Measurements from ENCODE around the gene MED12L. TPM values are rescaled to one million over a fixed set of nuclear protein-coding genes. Genes with fewer than 3 reads are reported as not detected.

Gene MED12L
- total RNA-seq, 6 experiments from 2014 or later: 0.05 to 0.64 (median 0.13) TPM; not detected in 1

- no peaks in the 10 kb centered on the region for H3K9me3 Mint-ChIP-seq
- no peak overlapping the region for H3K4me3 Mint-ChIP-seq
- no peak for DNase-seq
- peaks cover 8% of the 10 kb centered on the region for H3K27me3 Mint-ChIP-seq (ENCODE audit: insufficient read depth)
- peaks cover 78% of the 10 kb centered on the region for H3K4me1 Mint-ChIP-seq (ENCODE audit: low read depth)
- no peak for TF ChIP-seq CTCF (IDR thresholded peaks at IDR 0.05)
- no peak overlapping the region for H3K27ac Mint-ChIP-seq
- 0 out of 2 replicates have a peak, but pooled peaks cover 4% of the 10 kb centered on the region for H3K36me3 Mint-ChIP-seq (ENCODE audit: low read depth)
Observed at GRCh38 chr3:151303751-151304150, 218.3 kb downstream of the MED12L start.

GRCh38 chr3:151305060-151305774 is 219.8 kb downstream of the MED12L start:
- peak; percentile 38; the same call in 1 of the 2 replicates for TF ChIP-seq CTCF (IDR thresholded peaks at IDR 0.05)
- H3K27me3 Mint-ChIP-seq (ENCODE audit: insufficient read depth): peaks cover 12% of the 10 kb centered on the region
- peak overlapping the region; percentile 74 for H3K4me3 Mint-ChIP-seq
- H3K4me1 Mint-ChIP-seq (ENCODE audit: low read depth): peaks cover 82% of the 10 kb centered on the region
- H3K36me3 Mint-ChIP-seq (ENCODE audit: low read depth): 0 out of 2 replicates have a peak, but pooled peaks cover 4% of the 10 kb centered on the region
- peak; percentile 97 for DNase-seq
- H3K9me3 Mint-ChIP-seq: no peaks in the 10 kb centered on the region
- H3K27ac Mint-ChIP-seq: peak overlapping the region; percentile 75

- no peak for TF ChIP-seq CTCF (IDR thresholded peaks at IDR 0.05)
- Mint-ChIP-seq H3K27ac (peak overlapping the region; percentile 75), H3K27me3 (ENCODE audit: insufficient read depth) (peaks cover 12% of the 10 kb centered on the region), H3K4me1 (ENCODE audit: low read depth) (peaks cover 79% of the 10 kb centered on the region), H3K36me3 (ENCODE audit: low read depth) (0 out of 2 replicates have a peak, but pooled peaks cover 4% of the 10 kb centered on the region), H3K9me3 (no peaks in the 10 kb centered on the region), H3K4me3 (peak overlapping the region; percentile 74)
- peak; percentile 17 for DNase-seq
Observed at GRCh38 chr3:151305775-151306151, 220.3 kb downstream of the MED12L start.

- H3K4me1 Mint-ChIP-seq (ENCODE audit: low read depth): peaks cover 74% of the 10 kb centered on the region
- DNase-seq: no peak
- no peak for TF ChIP-seq CTCF (IDR thresholded peaks at IDR 0.05)
Observed at GRCh38 chr3:151306168-151306810, 220.8 kb downstream of the MED12L start.

GRCh38 chr3:151307131-151307530 is 221.7 kb downstream of the MED12L start:
- H3K27me3 Mint-ChIP-seq (ENCODE audit: insufficient read depth): peaks cover 8% of the 10 kb centered on the region
- no peak for TF ChIP-seq CTCF (IDR thresholded peaks at IDR 0.05)
- peaks cover 65% of the 10 kb centered on the region for H3K4me1 Mint-ChIP-seq (ENCODE audit: low read depth)
- no peak for DNase-seq
- H3K9me3 Mint-ChIP-seq: no peaks in the 10 kb centered on the region
- H3K36me3 Mint-ChIP-seq (ENCODE audit: low read depth): 0 out of 2 replicates have a peak, but pooled peaks cover 4% of the 10 kb centered on the region
- no peak overlapping the region for H3K4me3 Mint-ChIP-seq
- no peak overlapping the region for H3K27ac Mint-ChIP-seq

More at GRCh38 chr3:151306168-151306810, 220.8 kb downstream of the MED12L start:
- H3K4me3 Mint-ChIP-seq: peak overlapping the region; percentile 74
- H3K9me3 Mint-ChIP-seq: no peaks in the 10 kb centered on the region
- peak overlapping the region; percentile 75 for H3K27ac Mint-ChIP-seq
- 0 out of 2 replicates have a peak, but pooled peaks cover 4% of the 10 kb centered on the region for H3K36me3 Mint-ChIP-seq (ENCODE audit: low read depth)
- H3K27me3 Mint-ChIP-seq (ENCODE audit: insufficient read depth): peaks cover 12% of the 10 kb centered on the region
